Measurements from ENCODE around the gene NABP1. TPM values are rescaled to one million over a fixed set of nuclear protein-coding genes. Genes with fewer than 3 reads are reported as not detected.

Gene NABP1
- total and polyA plus RNA-seq, 10 of the 15 experiments (the other 5 are each of a cell fraction or from before 2014, with no cell fraction given) = 22.9 to 65.7 (median 39.9) TPM

DNA sequence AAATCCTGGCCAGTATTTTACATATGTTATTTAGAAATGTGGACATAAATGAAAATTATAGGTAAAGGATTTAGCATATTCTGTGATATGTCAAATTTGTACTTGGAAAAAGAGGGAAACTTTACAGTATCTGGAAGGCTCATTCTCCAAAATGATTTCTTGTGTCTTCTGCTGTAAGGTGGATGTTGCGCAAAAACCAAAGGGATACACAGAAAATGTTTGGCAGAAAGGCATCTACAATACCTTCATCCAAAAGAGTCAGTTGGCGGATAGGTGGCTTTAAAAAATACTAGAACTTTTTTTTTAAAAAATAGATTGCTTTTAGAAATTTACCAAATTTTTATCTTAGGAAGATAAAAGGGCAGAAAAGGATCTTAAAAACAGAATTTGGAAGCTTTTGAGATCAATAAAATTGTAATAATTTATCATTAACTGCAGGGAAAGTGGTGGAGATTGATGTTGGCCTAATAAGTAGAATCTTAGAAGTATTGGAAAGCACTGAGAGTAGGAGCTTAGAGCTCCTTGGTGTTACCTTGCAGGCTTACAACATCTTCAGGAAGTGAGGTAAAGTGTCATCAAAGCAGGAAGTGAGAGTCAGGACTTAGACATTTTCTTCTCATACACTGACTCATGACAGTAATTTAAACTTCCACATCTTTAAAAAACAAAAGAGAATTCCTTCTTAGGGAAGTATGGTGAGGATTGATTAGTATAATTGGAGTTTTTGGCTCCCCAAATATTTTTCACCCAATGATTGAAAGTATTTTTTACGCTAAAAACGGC lies 2.1 kb downstream of the NABP1 start (continued):
- TF ChIP-seq, protein P1, sequence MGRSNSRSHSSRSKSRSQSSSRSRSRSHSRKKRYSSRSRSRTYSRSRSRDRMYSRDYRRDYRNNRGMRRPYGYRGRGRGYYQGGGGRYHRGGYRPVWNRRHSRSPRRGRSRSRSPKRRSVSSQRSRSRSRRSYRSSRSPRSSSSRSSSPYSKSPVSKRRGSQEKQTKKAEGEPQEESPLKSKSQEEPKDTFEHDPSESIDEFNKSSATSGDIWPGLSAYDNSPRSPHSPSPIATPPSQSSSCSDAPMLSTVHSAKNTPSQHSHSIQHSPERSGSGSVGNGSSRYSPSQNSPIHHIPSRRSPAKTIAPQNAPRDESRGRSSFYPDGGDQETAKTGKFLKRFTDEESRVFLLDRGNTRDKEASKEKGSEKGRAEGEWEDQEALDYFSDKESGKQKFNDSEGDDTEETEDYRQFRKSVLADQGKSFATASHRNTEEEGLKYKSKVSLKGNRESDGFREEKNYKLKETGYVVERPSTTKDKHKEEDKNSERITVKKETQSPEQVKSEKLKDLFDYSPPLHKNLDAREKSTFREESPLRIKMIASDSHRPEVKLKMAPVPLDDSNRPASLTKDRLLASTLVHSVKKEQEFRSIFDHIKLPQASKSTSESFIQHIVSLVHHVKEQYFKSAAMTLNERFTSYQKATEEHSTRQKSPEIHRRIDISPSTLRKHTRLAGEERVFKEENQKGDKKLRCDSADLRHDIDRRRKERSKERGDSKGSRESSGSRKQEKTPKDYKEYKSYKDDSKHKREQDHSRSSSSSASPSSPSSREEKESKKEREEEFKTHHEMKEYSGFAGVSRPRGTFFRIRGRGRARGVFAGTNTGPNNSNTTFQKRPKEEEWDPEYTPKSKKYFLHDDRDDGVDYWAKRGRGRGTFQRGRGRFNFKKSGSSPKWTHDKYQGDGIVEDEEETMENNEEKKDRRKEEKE (IDR thresholded peaks at IDR 0.05) = no peak
- TF ChIP-seq CHD2 (IDR thresholded peaks at IDR 0.05; ENCODE audit: borderline replicate concordance, low read depth, low read length) (no peak), MXI1 (IDR thresholded peaks at IDR 0.05; ENCODE audit: low read depth, low read length) (no peak)

DNA sequence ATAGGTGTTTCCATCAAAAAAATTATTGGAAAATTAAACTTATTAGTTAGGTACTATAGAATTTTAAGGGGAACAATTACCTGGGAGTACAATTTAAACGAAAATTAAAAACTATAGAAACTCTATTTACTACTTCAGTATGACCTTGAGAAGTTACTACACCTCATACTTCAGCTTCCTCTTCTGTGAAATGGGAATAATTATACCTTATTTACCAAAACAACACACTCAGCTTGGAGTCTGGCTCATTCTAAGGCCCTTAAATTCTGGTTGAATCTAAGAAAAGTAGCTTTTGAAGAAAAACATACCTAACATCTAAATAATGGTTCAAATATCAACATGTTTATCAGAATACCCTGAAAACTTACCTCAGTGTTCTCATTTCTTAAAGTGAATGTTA lies 2.7 kb downstream of the NABP1 start:
- WGBS (ENCODE audit: insufficient coverage, insufficient replicate concordance, low lambda C conversion rate, missing lambda C conversion rate) = 5% methylated on average over 1 of the region's 1 CpG
- no peaks in the 10 kb centered on the region for H3K27me3 ChIP-seq (replicated peaks in 1 of 2; ENCODE audit: control insufficient read depth in 2 of 2, insufficient read depth in 2 of 2, low read length in 1 of 2)
- ChIA-PET POLR2A (interaction anchor here (1.0 to 8.1 kb wide), 4 partner anchors 11 to 97 kb away, joined by 3 to 102 read pairs (median 3); no protein-coding TSS in a partner anchor), SMC1A (ENCODE audit: uncharacterized antibody, unreplicated experiment) (interaction anchor here (0.6 to 10.4 kb wide), 12 partner anchors 12 to 629 kb away, joined by 3 to 126 read pairs (median 4); no protein-coding TSS in a partner anchor), CTCF (interaction anchor here (0.8 to 2.1 kb wide), 6 partner anchors 11 to 114 kb away, joined by 3 to 7 read pairs (median 5); no protein-coding TSS in a partner anchor), RAD21 (ENCODE audit: unreplicated experiment) (interaction anchor here (1.0 to 2.4 kb wide), 11 partner anchors 8 to 125 kb away, joined by 3 to 11 read pairs (median 4); no protein-coding TSS in a partner anchor)
- in situ Hi-C loops (cut with MboI) = no loop called here
- peaks cover 56% of the 10 kb centered on the region for H3K79me2 ChIP-seq (ENCODE audit: control insufficient read depth, insufficient read depth, low read length)
- H2AFZ ChIP-seq (ENCODE audit: control insufficient read depth, low read depth, low read length) = no peak overlapping the region; the same call in 1 of the 2 replicates
- intact Hi-C loops (cut with micrococcal nuclease; ENCODE audit: unreplicated experiment) = no loop called here
- ATAC-seq (no peak), FAIRE-seq (no peak), DNase-seq (ENCODE audit: low read depth, low spot score) (no peak)
- H3K4me2 ChIP-seq (ENCODE audit: control insufficient read depth, insufficient read depth) = peak overlapping the region; percentile 66
- H3K36me3 ChIP-seq (ENCODE audit: control insufficient read depth in 2 of 2, insufficient read depth in 2 of 2, low read length in 1 of 2) = peaks cover 6 to 27% of the 10 kb centered on the region in 2 experiments
- no peak for TF ChIP-seq SRF (IDR thresholded peaks at IDR 0.05; ENCODE audit: low read depth in 2 of 2, low read length in 2 of 2)
- peaks cover 11% of the 10 kb centered on the region for H3K4me1 ChIP-seq (ENCODE audit: control insufficient read depth, insufficient read depth, low read length)
- peak overlapping the region; percentile 89 for H3K27ac ChIP-seq (ENCODE audit: control insufficient read depth, insufficient read depth)
- no peaks in the 10 kb centered on the region for H3K9me3 ChIP-seq (replicated peaks; ENCODE audit: control insufficient read depth, insufficient read depth, low read length)
- no TSS peak for BruUV-seq (replicated peaks)
- peak overlapping the region; percentile 42 for H3K9ac ChIP-seq (ENCODE audit: control insufficient read depth, insufficient read depth, low read length)
- no peaks in the 10 kb centered on the region for H4K20me1 ChIP-seq (ENCODE audit: control insufficient read depth, insufficient read depth)
- H3K4me3 ChIP-seq = peak overlapping the region; percentile 49
